Panc1 (cell line): ENCODE data around the gene CABP5. TPM values are rescaled to one million over a fixed set of nuclear protein-coding genes. Genes with fewer than 3 reads are reported as not detected.

Source experiments
- ATAC-seq: fragments of 200-7000 bp; cut with Tn5 transposase; 2 replicates; pipeline ENCODE4 v1.9.1; 2020; ENCODE audit warnings: mild to moderate bottlenecking, moderate library complexity
- BruUV-seq: library from RNA; stranded (reverse); fragments of 400-500 nt; replicated peaks from 2 replicates; lab custom pipeline; 2021; lab: Mats Ljungman, UMichigan
- CTCF ChIA-PET: fragments of 300-600 bp; sonication (Branson Sonifier 250); formaldehyde crosslinking; loops from one replicate; lab custom pipeline; 2022; ENCODE audit warnings: antibody characterized with exemption; lab: Charles Lee
- POLR2A ChIA-PET: fragments of 300-600 bp; sonication (Branson Sonifier 250); formaldehyde crosslinking; loops from one replicate; lab custom pipeline; 2022; ENCODE audit warnings: antibody characterized with exemption; lab: Charles Lee
- DNase-seq: peaks from one replicate; pipeline ENCODE4 v3.0.0-alpha.2; 2010; ENCODE audit warnings: low read depth, low spot score
- H3K27ac ChIP-seq: 2 replicates; pipeline ENCODE4 v1.5.1; 2011; ENCODE audit warnings: mild to moderate bottlenecking, low read length, inconsistent platforms
- H3K27me3 ChIP-seq: fragments of 200-500 bp; sonication (Bioruptor generic); 2 replicates; pipeline ENCODE4 v1.6.0; 2014; ENCODE audit warnings: low read length, inconsistent platforms; ENCODE audit not compliant: control insufficient read depth, insufficient read depth
- H3K36me3 ChIP-seq: fragments of 200-500 bp; sonication (Bioruptor generic); 2 replicates; pipeline ENCODE4 v1.5.1; 2014; ENCODE audit warnings: inconsistent platforms, mild to moderate bottlenecking, low read length, moderate library complexity; ENCODE audit not compliant: control insufficient read depth, insufficient read depth
- H3K4me1 ChIP-seq: 2 replicates; pipeline ENCODE4 v1.5.1; 2011; ENCODE audit warnings: inconsistent platforms, mild to moderate bottlenecking, low read length, moderate library complexity; ENCODE audit not compliant: control insufficient read depth, insufficient read depth
- H3K4me3 ChIP-seq, 2 experiments: 2 replicates each; pipeline ENCODE4 v1.5.1; 2011 to 2012; ENCODE audit warnings: low read depth in 2 of 2, low read length in 2 of 2, mild to moderate bottlenecking in 2 of 2, inconsistent platforms in 1 of 2, moderate library complexity in 1 of 2
- H3K9me3 ChIP-seq: fragments of 200-500 bp; sonication (Bioruptor generic); 2 replicates; pipeline ENCODE4 v1.5.1; 2014; ENCODE audit warnings: low read depth, mild to moderate bottlenecking, inconsistent platforms, low read length, moderate library complexity; ENCODE audit not compliant: control insufficient read depth, insufficient read depth
- CTCF ChIP-seq: fragments of 450-650 bp; IDR thresholded peaks from 2 replicates; pipeline ENCODE4 v1.5.1; 2017; ENCODE audit warnings: mild to moderate bottlenecking
- POLR2AphosphoS5 ChIP-seq: IDR thresholded peaks from 2 replicates; pipeline ENCODE4 v1.6.1; 2012; ENCODE audit warnings: mild to moderate bottlenecking, low read depth, low read length, moderate library complexity
- REST ChIP-seq, 2 experiments: IDR thresholded peaks; 2 replicates each; pipeline ENCODE4 v1.6.1; 2011 to 2012; ENCODE audit warnings: low read depth in 2 of 2, control low read depth in 1 of 2, low read length in 1 of 2, mild to moderate bottlenecking in 1 of 2, moderate library complexity in 1 of 2; ENCODE audit not compliant: insufficient read depth in 1 of 2
- SIN3A ChIP-seq: IDR thresholded peaks from 2 replicates; pipeline ENCODE4 v1.6.1; 2012; ENCODE audit warnings: low read depth, mild to moderate bottlenecking, low read length, moderate library complexity, borderline replicate concordance; ENCODE audit not compliant: insufficient read depth
- TCF7L2 ChIP-seq: IDR thresholded peaks from 2 replicates; pipeline ENCODE4 v1.6.1; 2011; ENCODE audit warnings: mild to moderate bottlenecking, low read depth, low read length, inconsistent platforms
- in situ Hi-C: cut with HindIII; loops from 2 replicates; pipeline ENCODE4 v1.10.0; 2016; ENCODE audit warnings: low sequenced_read_pairs, low pct_unique_long_range_greater_than_20kb
- intact Hi-C: fragments of 100-400 bp; cut with micrococcal nuclease; formaldehyde crosslinking; loops from one replicate; pipeline ENCODE4 v1.10.0; 2022; ENCODE audit not compliant: unreplicated experiment
- total RNA-seq: library from RNA; stranded (reverse); gene quantifications from one replicate; pipeline ENCODE4 v1.2.1, GENCODE V29; 2021; ENCODE audit not compliant: unreplicated experiment

The CABP5 gene
- total RNA-seq, 1 experiment from 2014 or later = not detected

GRCh38 chr19:48000846-48001245 lies 43.0 kb downstream of the CABP5 start:
- no peak for ATAC-seq
- H3K27ac ChIP-seq = no peak overlapping the region
- TF ChIP-seq CTCF (no peak), SIN3A (no peak), POLR2AphosphoS5 (no peak), REST (IDR thresholded peaks at IDR 0.05; ENCODE audit: insufficient read depth in 1 of 2, low read depth in 2 of 2, low read length in 1 of 2) (no peak), TCF7L2 (no peak)
- H3K36me3 ChIP-seq = no peaks in the 10 kb centered on the region
- CTCF ChIA-PET = no interaction called here
- DNase-seq = no peak
- no peaks in the 10 kb centered on the region for H3K9me3 ChIP-seq
- no peaks in the 10 kb centered on the region for H3K27me3 ChIP-seq
- in situ Hi-C loops = no loop called here
- no peak overlapping the region for H3K4me3 ChIP-seq
- intact Hi-C loops = no loop called here
- BruUV-seq = no TSS peak
- POLR2A ChIA-PET = no interaction called here
- no peaks in the 10 kb centered on the region for H3K4me1 ChIP-seq

- intact Hi-C loops (no loop called here), in situ Hi-C loops (no loop called here)
- Histone ChIP-seq H3K36me3 (no peaks in the 10 kb centered on the region), H3K9me3 (no peaks in the 10 kb centered on the region), H3K27me3 (no peaks in the 10 kb centered on the region), H3K27ac (no peak overlapping the region), H3K4me3 (no peak overlapping the region), H3K4me1 (no peaks in the 10 kb centered on the region)
- CTCF ChIA-PET = no interaction called here
- no TSS peak for BruUV-seq
- POLR2A ChIA-PET = no interaction called here
- ATAC-seq (no peak), DNase-seq (no peak)
- no peak for TF ChIP-seq REST (IDR thresholded peaks at IDR 0.05; ENCODE audit: insufficient read depth in 1 of 2, low read depth in 2 of 2, low read length in 1 of 2)
- TF ChIP-seq TCF7L2 = no peak
- no peak for TF ChIP-seq POLR2AphosphoS5
- TF ChIP-seq SIN3A = no peak
- TF ChIP-seq CTCF = no peak
These were observed 45.1 kb downstream of the CABP5 start for GRCh38 chr19:47998800-47999199.
